PC-9 (cell line): Measurements from ENCODE around the gene TMEM141.

Source experiments
- CTCF ChIP-seq: fragments of 200-600 bp; sonication (generic); conservative IDR thresholded peaks from 2 replicates; pipeline ENCODE4 v1.6.1; 2017; ENCODE audit warnings: mixed run types, antibody characterized with exemption, mild to moderate bottlenecking, moderate library complexity
- EZH2 ChIP-seq: fragments of 200-600 bp; sonication (generic); IDR thresholded peaks from 2 replicates; pipeline ENCODE4 v1.8.0; 2017; ENCODE audit warnings: antibody characterized with exemption, low read depth

- no peak for TF ChIP-seq CTCF
- TF ChIP-seq EZH2, result no peak
Observed at GRCh38 chr9:136840140-136840876, 49.2 kb downstream of the TMEM141 start.
